Measurements from ENCODE around the gene PDHB.
"Not testable (repeated sequence)": the region's sequence is repeated elsewhere in the genome, so short reads cannot be mapped to it uniquely, and the experiment has no call there.

Gene PDHB

DNA sequence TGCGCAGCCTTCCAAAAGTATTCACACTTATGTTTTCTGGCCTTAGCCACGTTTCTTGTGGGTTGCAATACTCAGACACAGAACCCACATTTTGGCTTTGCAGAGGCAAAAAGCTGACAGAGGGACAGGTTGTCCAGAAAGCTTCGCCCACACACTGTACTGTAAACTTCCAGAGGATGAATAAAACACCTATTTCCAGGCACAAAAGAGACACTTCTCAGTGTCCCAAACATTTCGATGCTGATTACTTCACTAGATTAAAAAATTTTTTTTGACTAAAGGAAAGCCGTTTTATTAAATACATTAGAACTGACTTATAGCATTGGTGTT lies 30.3 kb upstream of the PDHB start:
- H3K4me3 ChIP-seq (ENCODE audit: low read length): no peak overlapping the region
- DNase-seq (ENCODE audit: low read depth): no peak
- TF ChIP-seq, protein P1, sequence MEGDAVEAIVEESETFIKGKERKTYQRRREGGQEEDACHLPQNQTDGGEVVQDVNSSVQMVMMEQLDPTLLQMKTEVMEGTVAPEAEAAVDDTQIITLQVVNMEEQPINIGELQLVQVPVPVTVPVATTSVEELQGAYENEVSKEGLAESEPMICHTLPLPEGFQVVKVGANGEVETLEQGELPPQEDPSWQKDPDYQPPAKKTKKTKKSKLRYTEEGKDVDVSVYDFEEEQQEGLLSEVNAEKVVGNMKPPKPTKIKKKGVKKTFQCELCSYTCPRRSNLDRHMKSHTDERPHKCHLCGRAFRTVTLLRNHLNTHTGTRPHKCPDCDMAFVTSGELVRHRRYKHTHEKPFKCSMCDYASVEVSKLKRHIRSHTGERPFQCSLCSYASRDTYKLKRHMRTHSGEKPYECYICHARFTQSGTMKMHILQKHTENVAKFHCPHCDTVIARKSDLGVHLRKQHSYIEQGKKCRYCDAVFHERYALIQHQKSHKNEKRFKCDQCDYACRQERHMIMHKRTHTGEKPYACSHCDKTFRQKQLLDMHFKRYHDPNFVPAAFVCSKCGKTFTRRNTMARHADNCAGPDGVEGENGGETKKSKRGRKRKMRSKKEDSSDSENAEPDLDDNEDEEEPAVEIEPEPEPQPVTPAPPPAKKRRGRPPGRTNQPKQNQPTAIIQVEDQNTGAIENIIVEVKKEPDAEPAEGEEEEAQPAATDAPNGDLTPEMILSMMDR (conservative IDR thresholded peaks at IDR 0.05; ENCODE audit: low read depth, low read length): no peak

DNA sequence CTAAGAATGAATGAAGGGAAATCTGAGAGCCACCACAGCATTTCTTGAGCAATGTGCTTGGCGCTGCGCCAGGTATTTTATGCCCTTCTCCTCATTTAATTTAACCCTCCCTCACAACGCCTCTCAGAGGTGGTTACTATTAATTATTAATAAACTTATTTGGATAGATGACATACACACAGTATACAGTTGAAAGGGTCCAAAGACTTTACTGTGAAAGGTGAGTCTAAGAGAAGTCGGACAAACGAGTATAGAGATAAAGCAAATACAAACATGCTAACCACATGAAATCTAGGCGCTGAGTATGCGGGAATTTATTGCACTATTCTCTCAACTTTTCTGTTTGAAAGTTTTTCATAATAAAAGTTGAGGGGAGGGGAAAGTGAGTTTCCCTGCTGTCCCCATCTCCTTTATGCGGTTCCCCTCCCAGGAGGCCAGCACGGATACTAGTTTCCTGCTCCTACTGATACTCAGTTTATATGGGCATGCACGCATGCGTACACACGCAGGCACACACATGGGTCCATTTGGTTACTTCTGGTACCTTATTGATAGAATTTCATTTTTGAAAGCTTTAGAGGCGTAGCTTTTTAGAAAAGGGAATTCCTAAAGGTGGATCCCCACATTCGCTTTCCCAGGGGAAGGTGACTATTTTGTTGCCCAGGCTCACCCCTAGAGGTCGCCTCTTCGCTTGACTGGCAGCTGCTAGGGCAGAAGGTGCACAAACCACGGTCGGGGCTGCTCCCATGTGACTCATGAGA lies 29.7 kb upstream of the PDHB start:
- H3K4me3 ChIP-seq (ENCODE audit: low read length): no peak overlapping the region
- DNase-seq (ENCODE audit: low read depth): no peak
- TF ChIP-seq, protein P1 (conservative IDR thresholded peaks at IDR 0.05; ENCODE audit: low read depth, low read length): peak; percentile 90

DNA sequence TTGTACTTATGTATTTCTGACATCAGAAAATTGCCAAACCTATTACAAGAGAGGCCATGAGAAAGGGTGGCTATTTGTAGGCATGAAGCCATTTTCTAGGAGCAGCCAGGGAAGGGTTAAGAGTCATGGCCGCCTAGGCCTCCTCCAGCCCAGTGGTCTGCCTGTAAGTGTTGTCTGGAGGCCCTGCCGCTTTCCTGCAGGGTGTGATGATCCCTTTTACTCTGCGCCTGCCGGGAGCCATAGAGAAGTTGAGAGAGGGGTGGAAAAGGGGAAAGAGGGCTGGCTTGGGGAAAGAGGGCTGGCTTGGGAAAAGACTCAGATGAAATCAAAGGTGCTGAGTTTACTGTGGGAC lies 29.2 kb upstream of the PDHB start:
- DNase-seq (ENCODE audit: low read depth): no peak
- TF ChIP-seq, protein P1 (conservative IDR thresholded peaks at IDR 0.05; ENCODE audit: low read depth, low read length): no peak
- H3K4me3 ChIP-seq (ENCODE audit: low read length): no peak overlapping the region

DNA sequence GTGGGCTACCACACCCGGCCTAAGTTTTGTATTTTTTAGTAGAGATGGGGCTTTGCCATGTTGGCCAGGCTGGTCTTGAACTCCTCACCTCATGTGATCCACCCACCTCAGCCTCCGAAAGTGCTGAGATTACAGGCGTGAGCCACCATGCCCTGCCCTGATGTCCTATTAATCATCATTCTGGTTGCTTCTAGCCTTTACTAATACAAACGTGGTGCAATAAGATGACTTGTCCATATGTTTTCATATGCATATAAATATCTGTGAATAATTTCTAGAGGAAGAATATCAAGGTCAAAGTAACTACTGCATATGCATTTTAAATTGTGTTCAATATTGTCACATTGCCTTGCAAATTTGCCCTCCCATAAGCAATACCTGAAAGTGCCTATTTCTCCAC lies 25.5 kb upstream of the PDHB start:
- H3K4me3 ChIP-seq (ENCODE audit: low read length): no peak overlapping the region
- no peak for DNase-seq (ENCODE audit: low read depth)
- TF ChIP-seq, protein P1 (conservative IDR thresholded peaks at IDR 0.05; ENCODE audit: low read depth, low read length): no peak

DNA sequence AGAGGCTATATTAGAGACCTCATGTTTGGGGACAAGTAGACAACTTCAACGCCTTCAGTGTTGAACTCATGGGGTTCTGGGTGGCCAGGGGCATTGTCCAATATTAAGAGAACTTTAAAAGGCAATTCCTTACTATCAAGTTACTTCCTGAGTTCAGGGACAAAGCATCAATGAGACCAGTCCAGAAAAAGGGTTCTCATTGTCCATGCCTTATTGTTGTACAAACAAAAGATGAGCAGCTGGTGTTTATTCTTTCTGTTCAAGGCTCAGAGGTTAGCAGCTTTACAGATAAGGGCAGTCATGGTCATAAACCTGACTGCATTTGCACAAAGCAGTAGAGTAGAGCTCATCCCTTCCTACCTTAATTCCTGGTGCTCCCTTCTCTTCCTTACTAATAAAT lies 18.5 kb upstream of the PDHB start:
- H3K4me3 ChIP-seq (ENCODE audit: low read length): no peak overlapping the region
- DNase-seq (ENCODE audit: low read depth): no peak
- TF ChIP-seq, protein P1 (conservative IDR thresholded peaks at IDR 0.05; ENCODE audit: low read depth, low read length): no peak

DNA sequence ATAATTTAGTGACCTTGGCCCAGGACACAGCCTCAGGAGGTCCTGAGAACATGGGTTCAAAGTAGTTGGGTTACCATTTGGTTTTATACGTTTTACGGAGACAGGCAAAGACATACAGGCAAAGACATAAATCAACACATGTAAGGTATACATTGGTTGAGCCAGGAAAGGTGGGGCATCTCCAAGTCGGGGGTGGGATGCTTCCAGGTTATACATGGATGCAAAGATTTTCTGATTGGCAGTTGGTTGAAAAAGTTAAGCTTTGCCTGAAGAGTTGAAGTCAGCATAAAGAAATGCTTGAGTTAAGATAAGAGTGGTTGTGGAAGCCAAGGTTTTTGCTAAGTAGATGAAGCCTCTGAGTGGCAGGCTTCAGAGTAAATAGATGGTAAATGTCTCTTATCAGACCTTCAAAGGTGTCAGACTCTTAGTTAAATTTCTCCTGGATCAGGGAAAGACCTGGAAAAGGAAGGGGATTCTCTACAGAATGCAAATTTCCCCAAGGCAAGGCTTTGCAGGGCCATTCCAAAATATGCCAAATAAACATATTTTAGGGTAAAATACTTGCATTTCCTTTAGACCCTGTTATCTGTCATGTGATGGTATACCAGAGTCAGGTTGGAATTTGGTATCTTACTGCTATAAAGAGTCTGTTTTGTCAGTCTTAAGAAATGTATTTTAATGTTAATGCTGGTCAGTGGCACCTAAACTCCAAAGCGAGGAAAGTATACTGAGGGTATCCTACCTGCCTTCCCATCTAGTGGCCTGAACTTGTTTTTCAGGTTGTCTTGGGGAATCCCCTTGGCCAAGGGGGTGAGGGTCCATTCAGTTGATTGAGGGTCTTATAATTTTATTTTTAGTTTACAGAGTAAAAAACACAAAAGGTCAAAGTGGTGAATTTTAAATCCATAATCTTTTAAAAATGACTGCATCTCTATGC lies 8.2 kb upstream of the PDHB start:
- H3K4me3 ChIP-seq (ENCODE audit: low read length): no peak overlapping the region
- TF ChIP-seq, protein P1 (conservative IDR thresholded peaks at IDR 0.05; ENCODE audit: low read depth, low read length): no peak
- DNase-seq (ENCODE audit: low read depth): no peak

DNA sequence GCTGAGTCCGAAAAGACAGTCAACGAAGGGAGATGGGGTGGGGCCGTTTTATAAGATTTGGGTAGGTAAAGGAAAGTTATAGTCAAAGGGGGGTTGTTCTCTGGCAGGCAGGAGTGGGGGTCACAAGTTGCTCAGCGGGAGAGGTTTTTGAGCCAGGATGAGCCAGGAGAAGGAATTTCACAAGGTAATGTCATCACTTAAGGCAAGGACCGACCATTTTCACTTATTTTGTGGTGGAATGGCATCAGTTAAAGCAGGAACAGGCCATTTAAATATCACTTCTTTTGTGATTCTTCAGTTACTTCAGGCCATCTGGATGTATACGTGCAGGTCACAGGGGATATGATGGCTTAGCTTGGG lies 7.3 kb upstream of the PDHB start:
- DNase-seq (ENCODE audit: low read depth); H3K4me3 ChIP-seq (ENCODE audit: low read length): not testable (repeated sequence)

DNA sequence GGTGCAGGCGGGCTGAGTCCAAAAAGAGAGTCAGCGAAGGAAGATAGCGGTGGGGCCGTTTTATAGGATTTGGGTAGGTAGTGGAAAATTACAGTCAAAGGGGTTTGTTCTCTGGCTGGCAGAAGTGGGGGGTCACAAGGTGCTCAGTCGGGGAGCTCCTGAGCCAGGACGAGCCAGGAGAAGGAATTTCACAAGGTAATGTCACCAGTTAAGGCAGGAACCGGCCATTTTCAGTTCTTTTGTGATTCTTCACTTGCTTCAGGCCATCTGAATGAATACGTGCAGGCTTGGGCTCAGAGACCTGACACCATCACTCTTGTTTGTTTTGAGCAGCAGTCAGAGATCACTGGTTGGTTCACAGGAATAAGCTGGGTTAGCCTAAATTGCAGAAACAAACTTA lies 3.6 kb upstream of the PDHB start:
- H3K4me3 ChIP-seq (ENCODE audit: low read length); DNase-seq (ENCODE audit: low read depth): not testable (repeated sequence)
